C4-2B (cell line): ENCODE results near the gene PAQR4.

Experiments
- H3K27ac ChIP-seq: fragments of 450-650 bp; 2 replicates; pipeline ENCODE4 v1.5.1; 2017
- ZFX ChIP-seq: fragments of 450-650 bp; IDR thresholded peaks from 2 replicates; pipeline ENCODE4 v1.6.1; 2017
- TF ChIP-seq, protein P1 (sequence below): fragments of 450-650 bp; conservative IDR thresholded peaks from 2 replicates; pipeline ENCODE4 v1.5.1; 2017; ENCODE audit warnings: mild to moderate bottlenecking

PAQR4 gene

GRCh38 chr16:3004319-3004718 lies 35.2 kb downstream of the PAQR4 start:
- peak overlapping the region; percentile 50; the same call in 1 of the 2 replicates for H3K27ac ChIP-seq
- peak; percentile 41; the same call in 1 of the 2 replicates for TF ChIP-seq ZFX
- TF ChIP-seq, protein P1, sequence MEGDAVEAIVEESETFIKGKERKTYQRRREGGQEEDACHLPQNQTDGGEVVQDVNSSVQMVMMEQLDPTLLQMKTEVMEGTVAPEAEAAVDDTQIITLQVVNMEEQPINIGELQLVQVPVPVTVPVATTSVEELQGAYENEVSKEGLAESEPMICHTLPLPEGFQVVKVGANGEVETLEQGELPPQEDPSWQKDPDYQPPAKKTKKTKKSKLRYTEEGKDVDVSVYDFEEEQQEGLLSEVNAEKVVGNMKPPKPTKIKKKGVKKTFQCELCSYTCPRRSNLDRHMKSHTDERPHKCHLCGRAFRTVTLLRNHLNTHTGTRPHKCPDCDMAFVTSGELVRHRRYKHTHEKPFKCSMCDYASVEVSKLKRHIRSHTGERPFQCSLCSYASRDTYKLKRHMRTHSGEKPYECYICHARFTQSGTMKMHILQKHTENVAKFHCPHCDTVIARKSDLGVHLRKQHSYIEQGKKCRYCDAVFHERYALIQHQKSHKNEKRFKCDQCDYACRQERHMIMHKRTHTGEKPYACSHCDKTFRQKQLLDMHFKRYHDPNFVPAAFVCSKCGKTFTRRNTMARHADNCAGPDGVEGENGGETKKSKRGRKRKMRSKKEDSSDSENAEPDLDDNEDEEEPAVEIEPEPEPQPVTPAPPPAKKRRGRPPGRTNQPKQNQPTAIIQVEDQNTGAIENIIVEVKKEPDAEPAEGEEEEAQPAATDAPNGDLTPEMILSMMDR, result no peak

DNA sequence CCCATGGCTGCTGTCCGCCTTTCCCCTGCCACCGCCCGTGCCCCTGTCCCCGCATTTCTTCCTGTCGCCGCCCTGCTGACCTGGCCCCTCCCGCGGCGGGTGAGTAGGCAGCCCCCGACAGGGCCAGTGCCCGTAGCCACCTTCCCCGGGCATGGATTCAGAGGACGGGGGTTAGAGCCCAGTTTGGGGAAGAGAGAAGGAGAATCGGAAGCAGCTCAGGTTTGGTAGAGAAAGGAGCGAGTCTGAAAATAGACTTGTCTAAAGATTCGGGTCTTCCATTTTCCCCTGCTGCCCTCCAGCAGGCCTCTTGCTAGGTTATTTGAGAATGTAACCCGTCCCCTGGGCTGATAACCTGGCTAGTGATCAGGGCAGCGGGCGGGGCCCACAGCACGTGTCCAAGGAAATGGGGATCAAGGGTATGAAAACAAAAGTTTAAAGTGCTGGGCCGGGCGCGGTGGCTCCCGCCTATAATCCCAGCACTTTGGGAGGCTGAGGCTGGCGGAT lies 35.7 kb downstream of the PAQR4 start:
- TF ChIP-seq, protein P1, result no peak
- no peak for TF ChIP-seq ZFX
- H3K27ac ChIP-seq, result peak overlapping the region; percentile 50

- no peak for TF ChIP-seq ZFX
- TF ChIP-seq, protein P1, result no peak
- no peak overlapping the region for H3K27ac ChIP-seq
These were observed 38.2 kb downstream of the PAQR4 start for GRCh38 chr16:3007059-3007956.

DNA sequence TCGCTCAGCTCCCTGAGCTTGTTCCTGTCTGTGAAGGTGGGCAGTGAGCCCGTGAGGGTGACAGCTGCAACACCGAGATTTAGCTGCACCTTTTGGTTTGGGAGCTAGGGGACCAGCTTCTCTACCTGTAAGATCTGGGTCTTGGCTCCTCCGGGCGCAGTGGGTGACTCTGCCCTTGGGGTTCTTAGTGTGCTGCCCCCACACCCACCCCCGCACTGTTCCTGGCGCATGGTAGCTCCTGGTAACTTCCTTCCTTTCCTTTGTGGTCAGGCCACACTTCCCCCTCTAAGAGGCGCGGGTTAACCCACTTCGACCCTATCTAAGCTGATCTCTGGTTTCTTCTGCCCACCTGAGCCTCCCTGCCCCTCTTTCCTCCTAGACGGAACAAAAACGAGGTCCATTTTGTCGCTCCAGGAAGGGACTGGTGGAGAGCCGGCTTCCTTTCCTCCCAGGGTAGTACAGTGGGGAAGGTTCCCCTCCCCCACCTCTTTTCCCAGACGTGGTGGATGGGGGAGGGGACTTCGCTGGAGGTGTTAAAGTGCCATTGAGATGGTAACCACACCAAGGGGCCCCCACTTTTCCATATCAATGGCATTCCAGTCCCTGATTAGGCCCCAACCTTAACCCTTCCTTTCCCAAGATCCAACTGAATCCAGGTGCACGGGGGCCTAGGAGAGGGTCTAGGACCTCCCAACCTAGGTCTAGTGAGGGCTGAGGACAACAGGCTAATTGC lies 39.0 kb downstream of the PAQR4 start:
- no peak overlapping the region for H3K27ac ChIP-seq
- TF ChIP-seq ZFX, result no peak
- TF ChIP-seq, protein P1, result no peak

DNA sequence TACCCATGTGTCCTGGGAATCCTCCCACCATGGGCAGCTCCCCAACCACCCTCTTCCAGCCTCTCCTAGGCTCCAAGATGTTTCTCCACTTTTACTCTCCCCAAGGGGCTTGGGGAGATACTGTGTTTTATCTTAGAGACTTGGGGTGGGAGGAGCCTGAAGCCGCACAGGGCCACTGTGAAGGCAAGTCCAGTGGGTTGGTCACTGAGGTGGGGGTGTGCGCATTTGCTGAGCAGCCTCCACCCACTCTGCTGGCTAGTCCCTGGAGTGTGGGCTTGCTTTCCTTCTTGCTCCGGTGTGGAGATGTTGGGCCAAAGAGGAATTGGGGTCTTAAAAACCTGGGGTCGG lies 39.5 kb downstream of the PAQR4 start:
- no peak overlapping the region for H3K27ac ChIP-seq
- no peak for TF ChIP-seq ZFX
- TF ChIP-seq, protein P1, result no peak

- TF ChIP-seq, protein P1, result no peak
- TF ChIP-seq ZFX, result no peak
- H3K27ac ChIP-seq, result peak overlapping the region; percentile 25; the same call in 1 of the 2 replicates
These were observed 40.6 kb downstream of the PAQR4 start for GRCh38 chr16:3009568-3010390.
